Activated T-cell treated with anti-CD3 and anti-CD28 coated beads, Interleukin-2, amount 50 U/mL, for 4 hours (primary cell): Measurements from ENCODE around the gene GPR31. TPM values are rescaled to one million over a fixed set of nuclear protein-coding genes. Genes with fewer than 3 reads are reported as not detected.

ENCODE experiments used
- ATAC-seq, 2 donors: fragments of 200-7000 bp; cut with Tn5 transposase; one replicate each; pipeline ENCODE4 v1.10.0; 2021
- DNase-seq: peaks from one replicate; pipeline ENCODE4 v3.0.0-alpha.2; 2020
- H3K27me3 Mint-ChIP-seq: one replicate; pipeline ENCODE4 v1.8.0; 2021; ENCODE audit warnings: low read depth, mixed read lengths
- H3K36me3 Mint-ChIP-seq: one replicate; pipeline ENCODE4 v1.8.0; 2022; ENCODE audit warnings: mixed read lengths; ENCODE audit not compliant: insufficient read depth
- H3K4me1 Mint-ChIP-seq: one replicate; pipeline ENCODE4 v1.8.0; 2021; ENCODE audit warnings: low read depth, mixed read lengths
- H3K4me3 Mint-ChIP-seq: one replicate; pipeline ENCODE4 v1.8.0; 2021; ENCODE audit warnings: mild to moderate bottlenecking, moderate library complexity, mixed read lengths
- H3K9me3 Mint-ChIP-seq: one replicate; pipeline ENCODE4 v1.8.0; 2021; ENCODE audit warnings: mixed read lengths
- total RNA-seq, 3 donors: library from RNA; stranded (reverse); gene quantifications; one replicate each; pipeline ENCODE4 v1.2.1, GENCODE V29; 2021

Gene GPR31
- total RNA-seq, 3 donors from 2014 or later = not detected

DNA sequence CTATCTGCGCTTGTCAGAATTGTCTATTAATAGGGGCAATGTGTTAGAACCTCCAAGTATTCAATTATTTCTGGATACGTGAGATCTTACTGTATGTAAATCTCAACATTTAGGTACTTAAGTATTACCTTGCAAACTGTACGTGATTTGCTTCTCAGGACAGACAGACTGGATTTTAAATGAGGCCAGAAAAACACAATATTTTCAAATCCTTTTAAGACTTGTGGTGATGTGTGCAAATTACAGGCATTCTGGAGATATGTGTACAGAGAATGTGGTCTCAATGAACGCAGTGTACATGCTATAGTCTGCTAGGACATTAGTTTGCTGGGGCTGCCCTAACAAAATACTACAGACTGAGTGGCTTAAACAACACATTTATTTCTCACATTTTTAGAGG, 18.0 kb downstream of the GPR31 start:
- Mint-ChIP-seq H3K4me3 (no peak overlapping the region), H3K4me1 (peaks cover 38% of the 10 kb centered on the region), H3K36me3 (peaks cover 9% of the 10 kb centered on the region), H3K27me3 (peaks cover 5% of the 10 kb centered on the region), H3K9me3 (no peaks in the 10 kb centered on the region)
- no peak for ATAC-seq
- DNase-seq = no peak

DNA sequence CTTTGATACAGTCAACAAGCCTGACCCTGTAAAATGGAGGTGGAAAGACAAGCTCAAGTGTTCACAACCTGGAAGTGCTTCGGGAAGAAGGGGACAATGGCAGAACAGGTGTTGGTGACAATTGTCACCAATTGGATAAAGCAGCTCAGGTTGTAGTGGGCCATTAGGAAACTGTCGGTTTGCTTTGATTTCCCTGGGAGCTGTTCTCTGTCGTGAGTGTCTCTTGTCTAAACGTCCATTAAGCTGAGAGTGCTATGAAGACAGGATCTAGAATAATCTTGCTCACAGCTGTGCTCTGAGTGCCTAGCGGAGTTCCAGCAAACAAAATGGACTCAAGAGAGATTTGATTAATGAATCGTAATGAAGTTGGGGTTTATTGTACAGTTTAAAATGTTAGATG, 19.9 kb downstream of the GPR31 start:
- no peak for DNase-seq
- no peak overlapping the region for H3K4me3 Mint-ChIP-seq
- H3K4me1 Mint-ChIP-seq = peaks cover 38% of the 10 kb centered on the region
- no peaks in the 10 kb centered on the region for H3K27me3 Mint-ChIP-seq
- H3K36me3 Mint-ChIP-seq = peaks cover 11% of the 10 kb centered on the region
- no peaks in the 10 kb centered on the region for H3K9me3 Mint-ChIP-seq
- ATAC-seq = no peak

DNA sequence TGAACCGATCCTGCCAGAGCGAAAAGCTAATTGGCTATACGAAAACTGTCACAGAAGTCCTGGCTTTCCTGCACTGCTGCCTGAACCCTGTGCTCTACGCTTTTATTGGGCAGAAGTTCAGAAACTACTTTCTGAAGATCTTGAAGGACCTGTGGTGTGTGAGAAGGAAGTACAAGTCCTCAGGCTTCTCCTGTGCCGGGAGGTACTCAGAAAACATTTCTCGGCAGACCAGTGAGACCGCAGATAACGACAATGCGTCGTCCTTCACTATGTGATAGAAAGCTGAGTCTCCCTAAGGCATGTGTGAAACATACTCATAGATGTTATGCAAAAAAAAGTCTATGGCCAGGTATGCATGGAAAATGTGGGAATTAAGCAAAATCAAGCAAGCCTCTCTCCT, 20.7 kb downstream of the GPR31 start:
- no peaks in the 10 kb centered on the region for H3K9me3 Mint-ChIP-seq
- ATAC-seq (no peak), DNase-seq (no peak)
- peaks cover 37% of the 10 kb centered on the region for H3K4me1 Mint-ChIP-seq
- peaks cover 11% of the 10 kb centered on the region for H3K36me3 Mint-ChIP-seq
- H3K27me3 Mint-ChIP-seq = no peaks in the 10 kb centered on the region
- H3K4me3 Mint-ChIP-seq = no peak overlapping the region

DNA sequence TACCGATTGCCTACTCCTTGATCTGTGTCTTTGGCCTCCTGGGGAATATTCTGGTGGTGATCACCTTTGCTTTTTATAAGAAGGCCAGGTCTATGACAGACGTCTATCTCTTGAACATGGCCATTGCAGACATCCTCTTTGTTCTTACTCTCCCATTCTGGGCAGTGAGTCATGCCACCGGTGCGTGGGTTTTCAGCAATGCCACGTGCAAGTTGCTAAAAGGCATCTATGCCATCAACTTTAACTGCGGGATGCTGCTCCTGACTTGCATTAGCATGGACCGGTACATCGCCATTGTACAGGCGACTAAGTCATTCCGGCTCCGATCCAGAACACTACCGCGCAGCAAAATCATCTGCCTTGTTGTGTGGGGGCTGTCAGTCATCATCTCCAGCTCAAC, 21.4 kb downstream of the GPR31 start:
- H3K27me3 Mint-ChIP-seq = no peaks in the 10 kb centered on the region
- no peak for ATAC-seq

DNA sequence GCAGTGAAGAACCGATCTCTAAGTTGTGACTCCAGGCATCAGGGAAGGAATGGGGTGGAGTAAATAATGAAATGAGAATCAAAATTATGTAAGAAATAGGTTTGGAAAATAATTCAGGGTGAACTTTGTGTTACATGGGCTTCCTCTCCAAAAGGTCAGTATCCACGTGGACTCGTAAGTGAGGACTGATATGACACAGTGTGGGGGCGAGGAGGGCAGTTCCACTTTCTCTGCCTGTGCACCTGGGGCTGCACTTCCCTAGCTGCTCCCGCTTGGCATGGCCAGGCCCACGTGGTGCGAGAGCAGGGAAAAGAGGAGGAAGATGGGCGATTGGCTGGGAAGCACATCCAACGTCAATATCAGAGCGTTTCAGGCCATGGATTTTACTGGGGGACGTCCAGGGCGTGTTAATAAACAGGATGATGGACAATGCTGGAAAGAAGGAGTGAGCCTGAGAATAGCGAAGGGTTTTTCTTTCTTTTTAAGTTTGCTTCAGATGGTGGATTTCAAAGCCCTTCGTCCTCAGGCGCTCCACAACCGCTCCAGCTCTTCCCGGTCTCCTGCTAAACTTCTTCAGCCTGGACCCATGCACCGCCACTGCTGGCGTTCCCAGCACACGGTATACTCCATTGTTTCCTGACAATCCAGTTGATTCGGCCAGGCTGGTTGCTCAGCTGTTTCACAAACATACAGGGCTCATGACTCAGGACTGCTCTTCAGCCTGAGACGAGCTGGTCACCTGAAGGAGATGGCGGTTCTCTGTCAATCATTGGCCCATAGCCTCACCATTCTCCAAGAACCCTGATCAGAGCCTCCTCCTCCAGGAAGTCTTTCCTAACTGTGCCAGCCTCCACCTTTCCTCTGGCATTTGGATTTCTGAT, 23.1 kb downstream of the GPR31 start:
- no peak overlapping the region for H3K4me3 Mint-ChIP-seq
- H3K27me3 Mint-ChIP-seq = no peaks in the 10 kb centered on the region
- no peaks in the 10 kb centered on the region for H3K9me3 Mint-ChIP-seq
- H3K36me3 Mint-ChIP-seq = peaks cover 11% of the 10 kb centered on the region
- H3K4me1 Mint-ChIP-seq = peaks cover 40% of the 10 kb centered on the region
- ATAC-seq (no peak), DNase-seq (no peak)

More for the DNA sequence above, 21.4 kb downstream of the GPR31 start:
- Mint-ChIP-seq H3K36me3 (peaks cover 11% of the 10 kb centered on the region), H3K4me1 (peaks cover 38% of the 10 kb centered on the region), H3K4me3 (no peak overlapping the region), H3K9me3 (no peaks in the 10 kb centered on the region)
- DNase-seq = no peak

DNA sequence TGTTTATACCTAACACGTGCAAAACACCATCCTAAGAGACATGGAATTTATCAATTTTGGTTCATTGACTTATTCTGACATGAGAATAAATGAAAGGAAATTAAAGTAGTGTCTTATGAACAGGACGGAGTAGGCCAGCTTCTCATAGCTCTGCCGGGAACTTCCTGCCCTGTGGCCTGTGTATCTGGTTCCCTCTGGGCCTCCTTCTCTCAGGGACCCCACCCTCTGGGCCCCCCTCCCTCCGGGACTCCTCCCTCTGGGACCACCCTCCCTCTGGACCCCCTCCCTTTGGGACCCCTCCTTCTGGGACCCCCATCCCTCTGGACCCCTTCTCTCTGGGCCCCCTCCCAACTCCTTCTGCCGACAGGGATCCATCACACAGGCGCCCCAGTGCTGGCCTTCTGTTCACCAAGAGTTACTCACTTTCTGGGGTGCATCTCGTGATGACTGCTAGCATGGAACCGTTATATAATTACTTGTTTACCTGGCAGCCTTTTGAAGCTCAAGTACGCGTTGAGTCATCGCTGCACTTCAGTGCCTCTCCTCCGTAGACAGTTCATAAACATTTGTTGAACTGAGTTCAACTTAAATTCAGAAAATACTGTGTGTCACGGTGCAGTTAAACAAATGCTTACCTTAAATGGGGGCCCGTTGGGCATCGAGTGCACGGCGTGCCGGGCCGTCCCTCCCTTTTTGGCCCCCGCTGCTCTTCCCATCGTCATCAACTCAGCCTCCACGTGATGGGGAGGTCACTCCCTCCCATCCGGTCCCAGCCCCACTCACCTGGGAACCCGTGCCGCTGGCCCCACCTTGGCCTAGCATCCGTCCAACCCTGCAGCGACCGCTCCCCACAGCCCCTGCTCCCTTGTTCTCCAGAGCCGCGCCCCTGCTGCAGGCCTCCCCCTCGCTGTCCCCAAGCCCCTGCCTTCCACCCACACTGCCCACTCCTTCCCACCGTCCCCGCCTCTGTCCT, 26.8 kb downstream of the GPR31 start:
- peak in 1 of 2 donors; percentile 27 for ATAC-seq
- no peak for DNase-seq
- H3K9me3 Mint-ChIP-seq = no peaks in the 10 kb centered on the region
- H3K4me3 Mint-ChIP-seq = no peak overlapping the region
- H3K4me1 Mint-ChIP-seq = peaks cover 35% of the 10 kb centered on the region
- peaks cover 11% of the 10 kb centered on the region for H3K36me3 Mint-ChIP-seq
- H3K27me3 Mint-ChIP-seq = no peaks in the 10 kb centered on the region

DNA sequence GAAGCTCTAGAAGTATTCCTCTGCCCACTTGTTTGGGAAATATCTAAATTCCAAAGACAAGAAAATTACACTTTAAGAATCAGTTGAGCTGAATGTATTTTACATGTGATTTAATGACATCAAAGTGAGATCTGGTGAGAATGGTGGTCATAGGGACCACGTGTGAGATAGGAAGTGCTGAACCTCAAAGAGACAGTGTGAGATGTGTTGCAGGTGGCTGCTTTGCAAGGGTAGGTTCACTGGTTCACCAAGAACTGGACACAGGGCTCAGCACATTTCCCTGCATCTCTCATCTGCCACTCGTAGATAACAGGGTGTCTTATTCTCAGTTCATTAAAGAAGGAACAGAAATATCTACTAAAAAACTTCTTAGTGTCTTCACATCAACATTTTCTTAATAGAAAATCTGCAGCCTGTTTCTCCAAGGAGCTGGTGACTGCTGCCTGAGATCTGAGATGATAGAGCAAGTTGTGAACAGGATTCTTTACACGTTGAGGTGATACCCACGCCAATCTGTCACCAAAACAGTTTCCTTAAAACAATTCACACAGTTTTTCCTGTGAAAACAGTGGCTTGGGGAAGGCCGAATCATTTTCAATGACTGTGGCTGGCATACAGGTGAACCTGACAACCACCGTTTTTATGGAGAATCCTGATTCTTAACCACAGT, 27.6 kb downstream of the GPR31 start:
- no peaks in the 10 kb centered on the region for H3K27me3 Mint-ChIP-seq
- no peak overlapping the region for H3K4me3 Mint-ChIP-seq
- H3K9me3 Mint-ChIP-seq = no peaks in the 10 kb centered on the region
- ATAC-seq = peak in 1 of 2 donors; percentile 38
- H3K4me1 Mint-ChIP-seq = peaks cover 32% of the 10 kb centered on the region
- H3K36me3 Mint-ChIP-seq = peaks cover 8% of the 10 kb centered on the region
- no peak for DNase-seq

DNA sequence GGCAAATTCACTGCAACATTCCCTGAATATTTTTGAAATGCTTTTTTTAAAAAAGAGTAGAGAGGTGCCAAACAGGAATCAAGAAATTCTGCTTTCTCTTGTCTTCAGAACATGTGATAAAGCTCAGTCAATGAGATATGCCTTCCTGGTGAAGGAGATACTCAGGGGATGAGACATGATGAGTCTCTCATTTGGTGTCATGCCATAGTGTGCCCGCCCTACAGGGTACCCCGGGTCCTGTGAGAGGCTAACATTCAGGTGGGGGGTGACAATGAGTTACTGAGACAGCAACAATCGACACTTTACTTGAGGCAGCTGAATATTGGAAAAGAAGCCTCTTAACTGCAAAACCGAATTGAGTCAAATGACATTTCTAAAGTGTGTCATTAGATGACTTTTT, 28.2 kb downstream of the GPR31 start:
- no peak overlapping the region for H3K4me3 Mint-ChIP-seq
- no peaks in the 10 kb centered on the region for H3K9me3 Mint-ChIP-seq
- peaks cover 37% of the 10 kb centered on the region for H3K4me1 Mint-ChIP-seq
- peaks cover 8% of the 10 kb centered on the region for H3K36me3 Mint-ChIP-seq
- ATAC-seq = peak in 1 of 2 donors; percentile 68
- H3K27me3 Mint-ChIP-seq = no peaks in the 10 kb centered on the region
- DNase-seq = no peak

DNA sequence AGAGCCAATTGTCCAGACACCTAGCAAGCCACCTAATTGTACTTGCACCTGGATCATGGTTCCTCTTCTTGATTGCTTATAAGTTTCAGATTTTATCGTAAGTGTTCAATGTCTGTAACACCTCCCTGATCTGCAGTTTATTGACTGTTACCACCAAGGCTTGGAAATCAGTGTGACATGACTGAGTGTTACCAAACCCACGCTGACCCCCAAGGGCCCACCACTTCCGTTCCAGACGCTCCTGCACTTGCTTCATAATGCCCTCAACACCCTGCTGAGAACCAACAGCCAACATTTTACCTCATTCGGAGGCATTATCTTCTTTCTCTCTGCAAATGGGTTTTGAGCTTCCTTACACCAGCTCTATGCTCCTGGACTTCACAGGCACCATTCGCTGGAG, 28.6 kb downstream of the GPR31 start:
- DNase-seq (no peak), ATAC-seq (no peak)
- H3K4me3 Mint-ChIP-seq = no peak overlapping the region
- H3K9me3 Mint-ChIP-seq = no peaks in the 10 kb centered on the region
- no peaks in the 10 kb centered on the region for H3K27me3 Mint-ChIP-seq
- H3K36me3 Mint-ChIP-seq = peaks cover 8% of the 10 kb centered on the region
- peaks cover 39% of the 10 kb centered on the region for H3K4me1 Mint-ChIP-seq

DNA sequence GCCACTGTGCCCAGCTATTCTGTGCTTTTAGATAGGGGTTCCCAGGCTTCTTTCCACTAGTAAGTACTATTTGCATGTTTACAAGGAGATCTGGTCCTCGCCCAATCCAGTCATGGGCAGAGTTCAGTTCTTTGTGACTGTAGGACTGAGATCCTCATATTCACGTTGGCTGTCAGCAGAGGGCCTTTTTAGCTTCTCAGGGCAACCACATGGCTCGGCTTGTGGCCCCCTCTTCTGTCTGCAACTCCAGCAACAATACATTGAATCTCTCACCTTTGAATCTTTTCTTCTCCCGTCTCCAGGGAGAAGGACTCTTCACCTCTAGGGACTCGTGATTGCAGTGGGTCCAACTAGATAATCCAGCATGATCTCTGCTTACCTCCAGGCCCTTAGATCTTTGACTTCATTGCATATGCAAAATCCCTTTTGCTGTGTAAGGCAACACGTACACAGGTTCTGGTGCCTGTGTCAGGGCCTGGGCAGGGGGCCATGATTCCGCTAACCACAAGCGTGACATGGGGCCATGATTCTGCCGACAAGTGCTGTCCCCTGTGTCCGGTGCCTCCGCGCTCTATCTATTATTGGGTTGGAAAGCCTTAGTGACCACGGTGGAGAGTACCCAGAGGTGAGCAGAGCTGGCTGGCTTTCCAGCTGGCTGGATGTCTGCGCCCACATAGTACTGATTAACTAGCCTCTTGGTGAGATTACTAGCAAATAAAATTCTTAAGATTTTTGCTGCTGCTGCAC, 29.8 kb downstream of the GPR31 start:
- no peak for ATAC-seq
- H3K4me1 Mint-ChIP-seq = peaks cover 46% of the 10 kb centered on the region

DNA sequence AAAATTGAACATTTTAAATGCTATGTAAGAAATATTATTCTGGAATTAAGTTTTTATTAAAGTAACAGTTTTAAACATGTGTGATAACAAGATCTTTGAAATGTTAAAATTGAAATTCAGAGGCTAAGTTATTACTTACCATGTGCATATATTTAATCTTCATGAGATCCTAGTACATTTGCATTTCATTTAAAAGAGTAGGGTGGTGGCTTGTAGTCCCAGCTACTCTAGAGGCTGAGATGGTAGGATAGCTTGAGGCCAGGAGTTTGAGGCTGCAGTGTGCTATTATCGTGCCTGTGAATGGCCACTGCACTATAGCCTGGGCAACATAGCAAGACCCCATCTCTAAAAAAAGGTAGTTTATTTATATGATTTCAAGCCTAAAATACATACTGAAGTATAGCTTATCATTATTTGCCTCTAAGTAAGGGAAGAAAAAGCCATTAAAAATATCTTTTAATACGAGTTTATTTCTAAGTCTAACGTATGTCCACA, 31.9 kb downstream of the GPR31 start:
- no peaks in the 10 kb centered on the region for H3K27me3 Mint-ChIP-seq
- peaks cover 5% of the 10 kb centered on the region for H3K36me3 Mint-ChIP-seq
- H3K4me1 Mint-ChIP-seq = peaks cover 55% of the 10 kb centered on the region
- no peaks in the 10 kb centered on the region for H3K9me3 Mint-ChIP-seq
- DNase-seq (no peak), ATAC-seq (no peak)
- H3K4me3 Mint-ChIP-seq = no peak overlapping the region

More for the DNA sequence above, 29.8 kb downstream of the GPR31 start:
- Mint-ChIP-seq H3K27me3 (no peaks in the 10 kb centered on the region), H3K9me3 (no peaks in the 10 kb centered on the region), H3K4me3 (no peak overlapping the region), H3K36me3 (peaks cover 5% of the 10 kb centered on the region)
- DNase-seq = no peak

DNA sequence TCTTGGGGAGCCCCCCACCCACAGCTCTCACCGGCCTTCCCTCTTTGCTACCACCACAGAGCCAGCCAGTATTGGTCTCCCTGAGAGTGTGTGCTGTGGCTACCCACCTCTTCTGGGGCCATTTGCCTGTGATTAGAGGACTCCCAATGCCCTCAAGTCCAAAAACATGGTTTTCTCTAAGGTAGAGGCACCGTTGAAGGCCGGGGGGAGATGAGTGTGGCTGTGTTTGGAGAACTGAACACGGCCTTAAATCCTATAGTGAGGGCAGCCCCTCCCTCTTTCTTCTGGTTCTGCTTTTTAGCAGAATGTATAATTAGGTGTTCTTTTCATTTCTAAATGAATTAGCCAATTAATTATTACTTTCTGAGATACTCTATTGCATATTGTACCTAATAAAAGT, 32.4 kb downstream of the GPR31 start:
- no peaks in the 10 kb centered on the region for H3K27me3 Mint-ChIP-seq

DNA sequence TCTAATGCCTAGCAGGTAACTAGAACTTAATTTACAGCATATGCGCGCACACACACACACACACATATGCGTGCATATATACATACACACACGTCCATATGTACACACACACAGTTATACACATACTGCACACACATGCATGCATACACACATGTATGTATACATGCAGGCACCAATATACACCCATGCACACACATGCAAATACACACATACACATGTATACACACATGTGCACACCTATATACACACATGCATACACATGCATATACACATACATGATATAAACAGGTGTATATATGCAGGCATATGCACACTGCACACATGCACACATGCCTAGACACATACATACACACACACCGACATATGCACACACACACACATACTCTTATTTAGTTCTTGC, 33.0 kb downstream of the GPR31 start:
- peaks cover 57% of the 10 kb centered on the region for H3K4me1 Mint-ChIP-seq
- H3K27me3 Mint-ChIP-seq = no peaks in the 10 kb centered on the region
- ATAC-seq (no peak), DNase-seq (no peak)
- peaks cover 5% of the 10 kb centered on the region for H3K36me3 Mint-ChIP-seq
- no peaks in the 10 kb centered on the region for H3K9me3 Mint-ChIP-seq
- no peak overlapping the region for H3K4me3 Mint-ChIP-seq

More for the DNA sequence above, 32.4 kb downstream of the GPR31 start:
- Mint-ChIP-seq H3K36me3 (peaks cover 5% of the 10 kb centered on the region), H3K9me3 (no peaks in the 10 kb centered on the region), H3K4me3 (peak overlapping the region; percentile 27), H3K4me1 (peaks cover 57% of the 10 kb centered on the region)
- ATAC-seq (no peak), DNase-seq (no peak)
